ENCODE data around the gene BAZ2B.
"Not testable (repeated sequence)": the region's sequence is repeated elsewhere in the genome, so short reads cannot be mapped to it uniquely, and the experiment has no call there.

Gene BAZ2B

GRCh38 chr2:159571540-159572260 lies 44.6 kb downstream of the BAZ2B start:
- DNase-seq: no peak

- DNase-seq: no peak
Observed at GRCh38 chr2:159564081-159564480, 52.3 kb downstream of the BAZ2B start.

- no peak for DNase-seq
Observed at GRCh38 chr2:159562248-159562647, 54.1 kb downstream of the BAZ2B start.

- no peak for DNase-seq
Observed at GRCh38 chr2:159561786-159562185, 54.6 kb downstream of the BAZ2B start.

GRCh38 chr2:159561242-159561641 lies 55.1 kb downstream of the BAZ2B start:
- no peak for DNase-seq

- DNase-seq: no peak
Observed at GRCh38 chr2:159559034-159559433, 57.3 kb downstream of the BAZ2B start.

DNA sequence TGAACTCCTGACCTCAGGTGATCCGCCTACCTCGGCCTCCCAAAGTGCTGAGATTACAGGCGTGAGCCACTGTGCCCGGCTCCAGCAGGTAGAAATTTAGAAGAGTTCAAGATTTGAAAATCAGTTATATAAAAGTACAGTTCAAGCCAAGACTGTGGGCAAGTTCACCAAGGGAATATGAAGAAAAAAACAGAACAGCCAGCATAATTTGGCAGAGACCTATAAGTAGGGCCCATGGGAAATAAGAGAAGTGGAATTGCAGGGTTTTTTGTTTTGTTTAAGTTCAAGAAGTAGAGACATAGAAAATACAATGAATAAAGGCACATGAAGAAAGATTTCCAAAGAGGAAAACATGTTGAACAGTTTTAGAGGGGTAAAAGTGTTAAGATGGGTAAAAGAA lies 57.9 kb downstream of the BAZ2B start:
- no peak for DNase-seq

DNA sequence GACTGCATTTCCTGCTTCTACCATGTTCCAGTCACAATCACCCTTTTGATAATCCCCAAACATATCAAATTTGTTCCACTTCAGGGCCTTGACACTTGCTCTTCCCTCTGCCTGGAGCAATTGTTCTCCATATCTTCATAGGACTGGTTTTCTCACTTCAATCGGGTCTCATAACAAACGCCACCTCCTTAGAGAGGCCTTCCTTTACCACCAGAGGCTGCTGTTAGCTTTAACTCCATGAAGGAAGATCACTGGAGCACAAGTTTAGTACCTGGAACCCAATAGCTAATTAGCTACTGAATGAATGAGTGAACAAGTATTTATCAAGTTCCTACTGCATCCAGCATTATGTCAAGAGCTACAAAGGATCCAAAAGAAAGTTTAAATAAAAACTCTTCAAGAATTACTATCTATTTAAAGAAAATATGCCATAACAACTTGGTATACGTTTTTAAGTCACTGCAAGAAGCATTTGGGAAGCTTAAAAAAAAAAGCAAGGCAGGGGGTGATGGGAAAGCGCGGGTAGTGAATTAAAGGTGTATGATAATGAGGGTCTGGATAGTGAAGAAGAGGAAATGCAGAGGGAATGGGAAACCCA lies 58.8 kb downstream of the BAZ2B start:
- DNase-seq: no peak

DNA sequence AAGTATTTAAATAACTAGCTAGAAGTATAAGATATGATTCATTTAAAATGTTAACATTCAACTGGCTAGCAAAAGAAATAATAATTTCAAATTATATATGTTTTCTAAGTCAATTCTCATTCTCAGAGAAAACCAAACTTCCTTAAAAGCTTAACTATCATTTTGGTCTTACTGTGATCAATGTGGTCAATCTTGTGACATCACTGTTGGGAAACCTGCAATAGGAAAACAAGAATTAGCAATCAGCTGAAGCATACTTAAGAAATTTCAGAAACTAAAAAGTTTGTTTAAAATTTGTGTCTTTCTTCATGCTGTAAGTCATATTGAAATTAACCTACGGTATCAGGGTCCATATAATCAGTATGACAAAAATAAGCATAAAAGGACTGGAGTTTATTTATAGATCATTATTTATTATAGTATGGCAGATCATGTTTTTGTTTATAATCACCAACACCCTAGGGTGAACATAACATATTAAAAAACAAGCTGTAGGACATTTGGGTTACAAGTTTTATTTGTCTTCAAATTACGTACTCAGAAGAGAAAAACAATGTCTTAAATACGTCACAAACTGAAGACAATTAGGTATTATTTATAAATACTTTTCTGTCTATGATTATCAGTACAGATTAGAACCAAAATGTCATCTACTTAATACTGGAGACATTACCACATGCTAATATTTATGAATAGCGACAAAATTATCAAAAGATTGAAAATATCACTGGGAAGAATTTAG lies 60.5 kb downstream of the BAZ2B start:
- no peak for DNase-seq

- DNase-seq: no peak
Observed at GRCh38 chr2:159553727-159554126, 62.6 kb downstream of the BAZ2B start.

DNA sequence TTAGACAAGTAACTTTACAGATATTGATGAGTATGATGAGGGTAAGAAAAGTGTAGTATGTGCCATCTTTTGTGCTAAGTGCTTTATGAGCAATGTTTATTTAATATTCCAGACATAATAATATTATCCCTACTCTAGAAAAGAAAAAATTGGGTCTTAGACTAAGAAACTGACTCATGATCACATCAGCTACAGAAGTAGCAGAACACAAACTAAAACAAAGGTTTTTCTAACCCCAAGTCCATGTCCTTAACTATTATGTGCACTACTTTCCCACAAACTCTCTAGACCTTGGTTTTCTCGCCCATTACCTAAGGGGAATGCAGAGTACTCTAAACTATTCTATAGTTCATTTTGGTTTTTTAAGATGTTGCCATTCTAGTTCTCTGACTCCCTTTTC lies 64.5 kb downstream of the BAZ2B start:
- no peak for DNase-seq

DNA sequence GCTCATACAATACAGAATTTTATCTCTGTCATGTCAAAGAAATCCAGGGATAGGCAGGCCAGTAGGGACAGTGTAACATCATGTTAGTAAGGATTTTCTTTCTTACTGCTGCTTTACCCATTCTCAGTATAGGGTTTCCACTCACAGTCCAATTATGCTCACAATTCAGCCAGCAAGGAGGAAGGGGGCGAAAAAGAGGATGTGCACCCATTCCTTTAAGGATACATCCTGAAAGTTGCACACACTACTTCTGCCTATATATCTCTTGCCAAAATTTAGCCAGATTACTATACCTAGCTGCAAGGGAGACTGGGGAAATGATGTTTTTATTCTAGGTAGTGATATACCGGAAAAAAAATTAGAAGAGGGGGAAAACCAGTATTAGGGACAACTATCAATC lies 66.1 kb downstream of the BAZ2B start:
- DNase-seq: no peak

- no peak for DNase-seq
Observed at GRCh38 chr2:159549234-159549633, 67.1 kb downstream of the BAZ2B start.

GRCh38 chr2:159546716-159547430 lies 69.5 kb downstream of the BAZ2B start:
- no peak for DNase-seq

DNA sequence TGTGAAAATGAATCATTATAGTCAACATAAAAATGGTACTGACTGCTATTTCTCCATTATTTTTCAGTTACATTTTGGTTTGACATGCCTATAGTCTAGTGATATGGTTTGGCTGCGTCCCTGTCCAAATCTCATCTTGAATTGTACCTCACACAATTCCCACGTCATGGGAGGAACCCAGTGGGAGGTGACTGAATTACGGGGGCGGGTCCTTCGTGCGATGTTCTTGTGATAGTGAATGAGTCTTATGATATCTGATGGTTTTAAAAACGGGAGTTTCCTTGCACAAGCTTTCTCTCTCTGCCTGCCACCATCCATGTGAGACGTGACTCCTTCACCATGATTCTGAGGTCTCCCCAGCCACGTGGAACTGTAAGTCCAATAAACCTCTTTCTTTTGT lies 70.3 kb downstream of the BAZ2B start:
- no peak for DNase-seq

DNA sequence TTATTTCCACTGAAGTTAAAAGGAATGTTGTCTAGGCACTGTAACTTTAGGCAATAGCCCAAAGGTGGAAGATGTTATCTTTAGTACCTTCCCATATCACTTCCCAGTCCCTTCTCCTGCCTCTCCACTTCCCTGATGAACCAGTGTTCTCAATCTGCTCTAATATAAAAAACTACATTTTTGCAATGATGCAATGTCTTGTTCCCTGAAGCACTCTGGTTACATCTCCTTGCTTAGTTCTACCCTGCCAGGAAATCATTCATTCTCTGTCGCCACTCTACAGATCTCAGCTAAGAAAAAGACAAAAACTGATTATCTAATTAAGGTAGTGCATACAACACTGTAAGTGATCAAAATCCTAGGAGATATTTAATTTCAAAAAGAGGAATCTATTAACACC lies 71.3 kb downstream of the BAZ2B start:
- DNase-seq: no peak

DNA sequence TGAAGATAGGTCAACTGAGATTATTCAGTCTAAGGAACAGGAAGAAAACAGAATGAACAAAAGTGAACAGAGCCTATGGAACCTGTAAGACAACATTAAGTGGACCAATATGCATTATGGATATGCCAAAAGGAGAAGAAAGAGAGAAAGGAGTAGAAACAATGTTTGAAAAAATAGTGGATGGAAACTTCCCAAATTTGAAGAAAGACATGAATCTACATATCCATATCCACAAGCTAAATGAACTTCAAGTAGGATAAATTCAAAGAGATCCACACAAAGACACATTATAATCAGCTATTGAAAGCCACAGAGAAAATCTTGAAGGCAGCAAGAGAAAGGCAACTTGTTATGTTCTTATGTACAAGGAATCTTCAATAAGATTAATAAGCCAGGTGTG lies 74.2 kb downstream of the BAZ2B start:
- DNase-seq: no peak

- no peak for DNase-seq
Observed at GRCh38 chr2:159539701-159540100, 76.6 kb downstream of the BAZ2B start.

- DNase-seq: no peak
Observed at GRCh38 chr2:159538801-159539200, 77.5 kb downstream of the BAZ2B start.

DNA sequence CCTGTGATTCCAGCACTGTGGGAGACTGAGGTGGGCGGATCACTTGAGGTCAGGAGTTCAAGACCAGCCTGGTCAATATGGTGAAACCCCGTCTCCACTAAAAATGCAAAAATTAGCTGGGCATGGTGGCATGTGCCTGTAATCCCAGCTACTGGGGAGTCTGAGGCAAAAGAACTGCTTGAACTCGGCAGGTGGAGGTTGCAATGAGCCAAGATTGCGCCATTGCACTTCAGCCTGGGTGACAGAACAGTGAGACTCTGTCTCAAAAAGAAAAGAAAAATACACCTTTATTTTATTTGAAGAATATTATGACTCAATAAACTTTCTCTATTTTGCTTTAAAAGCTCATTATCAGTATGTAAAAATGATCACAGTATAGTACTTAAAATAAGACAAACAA lies 81.1 kb downstream of the BAZ2B start:
- DNase-seq: not testable (repeated sequence)

DNA sequence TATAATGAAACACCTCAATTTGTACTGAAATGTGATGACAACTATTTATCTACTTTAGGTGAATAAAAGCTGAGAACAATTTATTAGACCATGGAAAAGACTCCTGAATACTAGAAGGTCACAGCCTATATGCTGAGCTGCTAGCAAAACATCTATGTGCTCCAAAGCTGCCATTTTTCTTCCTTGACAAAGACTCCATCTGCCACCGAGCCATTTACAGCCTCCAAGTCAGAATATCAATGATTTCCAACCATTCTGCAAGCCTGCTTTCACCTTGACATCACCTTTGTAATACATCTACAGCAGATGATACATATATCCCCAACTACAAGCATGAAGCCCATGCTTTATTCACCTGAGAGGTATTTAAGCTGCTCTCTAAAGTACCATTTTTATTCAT lies 84.9 kb downstream of the BAZ2B start:
- no peak for DNase-seq

GRCh38 chr2:159526433-159526832 lies 89.9 kb downstream of the BAZ2B start:
- DNase-seq: no peak

GRCh38 chr2:159525012-159525411 lies 91.3 kb downstream of the BAZ2B start:
- DNase-seq: no peak

- DNase-seq: no peak
Observed at GRCh38 chr2:159521272-159521671, 95.1 kb downstream of the BAZ2B start.

Measured in NCI-H2171 (cell line).